Anterior cingulate cortex (tissue), 58 donors: ENCODE results near the gene SSPN.

Experiments used
- DNase-seq, 58 donors: peaks; one replicate each; lab custom pipeline; 2025; lab: John Stamatoyannopoulos, UW

SSPN gene, protein sequence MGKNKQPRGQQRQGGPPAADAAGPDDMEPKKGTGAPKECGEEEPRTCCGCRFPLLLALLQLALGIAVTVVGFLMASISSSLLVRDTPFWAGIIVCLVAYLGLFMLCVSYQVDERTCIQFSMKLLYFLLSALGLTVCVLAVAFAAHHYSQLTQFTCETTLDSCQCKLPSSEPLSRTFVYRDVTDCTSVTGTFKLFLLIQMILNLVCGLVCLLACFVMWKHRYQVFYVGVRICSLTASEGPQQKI

DNA sequence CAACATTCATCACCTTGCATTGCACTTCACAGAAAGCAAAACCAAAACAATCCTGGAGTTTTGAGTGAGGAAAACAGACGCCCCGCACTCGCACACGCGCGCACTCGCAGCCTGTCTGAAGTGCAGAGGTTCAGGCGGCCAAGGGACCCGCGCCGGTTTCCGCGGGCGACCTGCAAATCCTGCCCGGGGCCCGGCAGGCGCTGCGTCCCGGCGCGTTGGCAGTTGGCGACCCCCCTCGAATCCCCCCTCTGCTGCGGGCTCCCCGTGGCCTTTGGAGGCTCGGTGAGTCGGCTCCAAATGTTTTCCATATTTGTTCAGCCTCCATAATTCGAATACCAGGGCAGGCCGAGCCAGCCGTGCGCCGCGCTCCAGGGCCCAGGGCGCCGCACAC lies at the start of gene SSPN:
SSPN (plus strand) TSS at position 324 of the 391 bp plus-strand sequence. CDS start 100 bp downstream, outside the sequence.
- DNase-seq, result peak in 55 of 58 donors; percentile 11 to 84 (median 70)

DNA sequence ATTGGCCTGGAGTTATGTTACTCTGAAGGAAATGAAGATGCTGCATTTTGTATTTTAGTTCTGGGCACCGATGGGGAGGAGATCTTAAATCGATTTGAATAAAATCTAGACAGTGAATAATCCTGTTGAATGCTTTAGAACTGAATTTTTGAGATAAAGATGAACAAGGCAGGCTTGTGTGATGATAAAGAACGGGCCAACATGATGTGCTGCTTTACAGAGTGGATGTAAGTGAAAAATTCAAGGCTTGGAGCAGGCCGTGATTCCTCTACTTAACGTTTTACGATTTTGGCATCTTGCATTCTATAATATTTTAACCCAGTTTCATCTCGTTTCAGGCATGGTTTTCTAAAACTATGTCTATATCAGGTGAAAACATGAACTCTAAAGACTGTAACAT lies 47.1 kb upstream of the SSPN start:
- DNase-seq, result no peak

DNA sequence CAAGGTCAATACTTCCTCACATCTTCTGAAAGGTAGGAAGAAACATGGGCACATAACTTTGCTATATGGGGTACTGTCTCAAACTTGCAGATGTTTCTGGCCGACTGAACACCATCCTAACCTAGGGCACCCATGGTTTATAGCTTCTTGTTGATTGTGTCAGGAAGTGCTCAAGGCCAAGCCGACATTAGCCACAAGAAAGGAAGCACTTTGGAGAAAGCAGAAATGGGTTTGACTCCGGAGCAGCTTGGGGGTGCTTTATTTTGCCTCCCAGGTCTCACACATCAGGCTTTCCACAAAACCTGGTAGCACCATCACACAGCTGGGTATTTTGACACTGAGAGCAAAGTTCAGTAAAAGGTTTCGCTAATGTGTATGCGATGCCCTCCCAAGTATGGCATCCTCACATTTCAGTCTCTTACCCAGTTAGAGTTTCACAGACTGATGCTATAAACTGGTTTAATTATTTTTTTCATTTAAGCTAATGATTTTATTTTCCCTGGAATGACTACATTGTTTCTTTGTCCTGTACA lies 45.3 kb upstream of the SSPN start:
- DNase-seq, result peak in 1 of 58 donors; percentile 5

DNA sequence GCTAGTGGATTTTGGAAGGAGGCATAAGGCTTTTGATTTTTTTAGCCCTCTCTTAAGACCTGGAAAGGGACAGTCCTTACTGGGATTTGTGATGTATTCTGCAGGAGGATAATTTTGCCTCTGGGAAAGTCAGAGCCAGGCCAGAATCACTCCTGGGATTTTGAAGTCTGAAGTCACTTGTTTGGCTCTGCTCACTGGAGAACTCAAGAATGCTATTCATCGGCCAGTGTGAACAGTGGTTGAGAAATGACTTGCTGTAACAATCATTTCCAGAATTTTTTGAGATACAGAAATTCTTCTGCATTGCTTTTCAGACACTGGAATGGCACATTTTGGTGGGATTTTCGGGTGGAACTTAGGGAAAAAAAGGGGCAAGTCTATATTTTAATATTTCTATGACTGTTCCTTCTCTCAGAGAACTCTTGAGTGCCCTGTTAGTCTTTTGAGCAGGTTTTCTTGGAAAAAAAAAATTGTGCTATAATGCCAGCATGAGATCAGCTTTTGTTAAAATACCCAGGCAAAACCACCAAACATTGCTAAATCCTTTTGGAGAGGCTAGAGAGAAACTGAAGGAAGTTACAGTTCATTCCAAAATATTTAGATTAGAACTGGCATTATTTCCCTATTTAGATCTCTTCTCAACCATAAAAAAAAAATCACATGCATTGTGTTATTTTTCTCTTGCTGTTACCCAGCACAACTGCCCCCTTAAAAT lies 44.5 kb upstream of the SSPN start:
- peak in 1 of 58 donors; percentile 22 for DNase-seq

DNA sequence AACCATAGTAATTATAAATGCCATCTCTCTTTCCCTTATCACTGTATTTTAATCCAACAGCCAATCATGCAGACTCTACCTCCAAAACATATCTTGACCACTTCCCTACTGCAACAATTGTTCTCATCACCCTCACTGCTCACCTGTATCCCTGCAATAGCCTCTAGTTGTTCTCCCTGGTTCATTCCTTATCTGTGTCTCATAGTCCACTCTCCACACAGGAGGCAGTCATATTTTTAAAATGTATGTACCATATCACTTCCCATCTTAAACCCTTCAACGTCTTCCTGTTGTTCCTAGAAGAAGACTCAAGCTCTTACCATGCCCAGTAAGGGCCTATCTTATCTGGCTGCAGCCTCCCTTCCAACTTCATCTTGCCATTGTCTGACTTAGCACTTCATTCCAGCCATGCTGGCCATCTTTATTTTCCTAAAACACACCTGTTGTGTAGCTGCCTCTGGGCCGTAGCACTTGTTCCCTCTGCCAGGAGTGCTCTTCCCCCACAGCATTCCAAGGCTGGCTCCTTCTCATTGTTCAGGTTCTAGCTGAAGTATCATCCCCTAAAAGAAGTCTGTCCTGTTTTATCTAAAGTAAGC lies 42.8 kb upstream of the SSPN start:
- DNase-seq, result no peak

DNA sequence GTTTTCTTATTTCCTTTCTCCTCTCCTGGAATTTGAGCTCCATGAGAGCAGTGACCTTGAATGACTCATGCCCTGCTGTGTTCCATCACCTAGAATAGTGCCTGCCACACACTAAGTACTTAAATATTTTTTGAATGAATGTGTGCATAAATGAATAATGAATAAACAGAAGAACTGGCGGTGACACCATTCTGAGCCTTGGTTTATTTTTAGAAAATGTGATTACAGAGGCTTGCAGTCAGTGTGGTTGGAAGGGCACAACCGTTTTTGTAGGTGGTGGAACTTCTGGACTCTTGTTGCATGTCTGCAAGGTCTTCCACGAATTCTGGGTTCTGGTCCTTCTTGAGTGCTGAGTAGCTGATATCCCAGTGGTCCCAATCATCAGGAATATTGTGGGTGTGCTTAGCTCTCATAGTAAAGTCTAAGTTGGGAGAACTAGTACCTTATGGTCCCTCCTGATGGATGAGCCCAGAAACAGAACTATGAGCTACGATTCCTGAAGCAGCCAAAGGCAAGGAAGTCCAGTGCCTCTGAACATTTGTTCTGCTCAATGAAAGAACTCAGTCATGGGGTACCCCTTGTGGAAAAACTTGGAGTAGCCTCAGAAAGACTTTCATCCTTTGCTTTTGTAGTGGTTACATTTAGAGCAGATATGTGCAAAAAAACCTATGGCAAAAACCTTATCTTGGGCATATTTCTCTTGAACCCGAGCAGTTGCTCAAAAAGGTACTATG lies 41.8 kb upstream of the SSPN start:
- no peak for DNase-seq

DNA sequence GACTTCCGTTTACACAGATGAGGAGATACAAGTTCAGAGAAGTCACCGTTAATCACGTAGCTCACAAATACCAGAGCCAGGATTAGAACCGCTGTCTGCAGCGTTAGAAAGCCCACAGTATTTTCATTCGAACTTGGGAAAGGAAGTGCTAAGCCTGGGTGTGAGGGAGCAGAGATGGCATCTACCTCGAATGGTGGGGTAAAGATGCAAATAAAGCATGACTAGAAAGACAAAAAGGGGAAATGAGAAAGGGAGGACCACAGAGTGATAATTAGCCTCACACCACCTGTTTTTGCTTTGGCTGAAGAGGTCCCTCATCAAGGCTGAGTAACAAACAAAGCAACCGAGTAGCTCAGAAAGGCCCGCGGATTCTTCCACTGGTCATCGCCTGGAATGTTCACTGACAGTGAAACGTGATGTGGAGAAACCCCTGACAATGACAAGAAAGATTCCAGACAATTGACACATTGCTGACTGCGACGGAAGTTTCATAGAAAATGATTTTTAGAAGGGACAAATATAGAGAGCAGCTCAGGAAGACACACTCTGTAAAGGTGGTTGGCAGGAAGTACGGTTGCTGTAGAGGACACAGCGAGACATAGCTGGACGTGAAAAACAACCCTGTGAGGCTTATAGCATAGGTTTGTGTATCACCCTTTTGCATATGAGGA lies 39.0 kb upstream of the SSPN start:
- no peak for DNase-seq

DNA sequence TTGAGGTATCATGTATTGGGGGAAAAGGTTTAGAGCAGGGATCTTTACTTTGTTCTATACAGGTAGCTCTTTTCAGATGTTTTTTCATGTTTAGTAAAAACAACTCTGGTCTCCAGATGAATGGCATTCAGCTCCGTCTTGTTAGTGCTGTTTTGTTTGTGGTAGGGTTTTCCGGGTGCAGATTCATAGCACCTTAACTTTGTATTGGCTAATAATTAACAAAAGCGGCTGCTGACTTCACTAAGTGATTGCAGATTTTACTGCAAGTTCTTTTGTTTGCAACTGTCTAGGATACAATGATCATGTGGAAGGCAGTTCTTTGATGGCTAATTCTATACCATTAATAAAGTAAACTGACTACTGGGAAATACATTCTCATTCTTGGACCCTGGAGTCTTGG lies 38.4 kb upstream of the SSPN start:
- DNase-seq, result no peak

DNA sequence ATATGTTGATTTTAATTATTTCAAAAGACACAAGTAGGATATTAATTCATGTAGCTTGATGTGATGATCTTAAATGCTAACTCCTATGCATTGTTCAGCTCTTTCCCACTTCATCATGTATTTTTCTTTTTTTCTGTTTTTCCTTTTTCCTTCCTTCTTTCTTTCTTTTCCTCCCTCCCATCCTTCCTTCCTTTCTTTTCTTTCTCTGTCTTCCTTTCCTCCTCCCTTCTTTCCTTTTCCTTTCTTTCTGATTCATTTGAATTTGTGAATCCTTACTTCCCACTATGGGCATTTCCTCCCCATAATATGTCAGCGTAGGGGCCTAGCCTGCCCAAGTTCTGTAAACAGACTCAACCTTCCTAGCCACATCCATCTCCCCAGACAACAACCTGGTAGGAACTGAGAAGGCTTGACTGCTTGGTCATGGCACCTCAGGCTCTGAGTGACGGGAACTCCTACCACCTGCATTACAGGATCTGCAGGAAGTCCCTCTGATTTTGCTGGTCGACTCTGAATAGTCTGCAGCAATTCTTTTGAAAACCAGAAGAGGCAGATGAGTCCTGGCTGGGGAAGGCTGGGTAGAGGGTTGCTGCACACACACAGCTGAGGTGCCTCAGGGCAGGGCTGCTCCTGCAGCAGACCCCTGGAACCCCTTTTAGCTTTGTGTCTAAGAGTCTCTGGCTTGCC lies 37.2 kb upstream of the SSPN start:
- DNase-seq, result no peak

DNA sequence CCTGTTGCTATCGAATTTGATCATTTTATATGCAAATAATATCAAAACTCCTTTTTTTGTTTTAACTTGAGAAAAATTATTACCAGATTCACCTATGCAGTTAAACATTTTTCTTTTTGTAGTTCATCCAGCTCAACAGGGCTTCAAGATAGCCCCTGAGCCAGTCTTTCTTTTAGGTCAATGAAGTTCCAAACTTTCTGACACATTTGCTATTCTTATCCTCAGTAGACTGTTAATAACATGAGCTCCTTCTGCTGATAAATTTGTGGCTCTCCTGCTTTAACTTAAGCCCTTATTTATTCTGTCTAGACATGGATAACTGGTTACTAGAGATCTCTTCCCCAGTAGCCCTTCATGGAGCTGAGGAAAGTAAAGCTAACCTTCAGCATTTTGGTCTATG lies 33.2 kb upstream of the SSPN start:
- DNase-seq, result no peak

DNA sequence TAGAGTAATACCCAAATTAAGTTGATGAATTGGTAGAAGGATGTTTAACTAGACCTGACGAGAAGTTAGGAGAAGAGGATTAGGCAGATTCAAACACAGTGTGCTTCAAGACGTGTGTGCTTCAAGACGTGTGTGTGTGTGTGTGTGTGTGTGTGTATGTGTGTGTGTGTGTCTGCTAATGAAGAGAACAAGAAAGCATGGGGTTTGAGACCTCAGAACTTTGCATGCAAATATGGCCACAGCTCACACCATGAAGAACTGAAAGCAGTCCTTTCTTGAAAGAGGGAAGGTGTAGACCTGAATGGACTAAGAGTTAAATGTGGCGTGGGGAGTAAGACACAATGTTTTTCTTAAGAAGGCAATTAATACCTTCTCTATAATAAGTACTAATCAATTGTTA lies 32.5 kb upstream of the SSPN start:
- no peak for DNase-seq

DNA sequence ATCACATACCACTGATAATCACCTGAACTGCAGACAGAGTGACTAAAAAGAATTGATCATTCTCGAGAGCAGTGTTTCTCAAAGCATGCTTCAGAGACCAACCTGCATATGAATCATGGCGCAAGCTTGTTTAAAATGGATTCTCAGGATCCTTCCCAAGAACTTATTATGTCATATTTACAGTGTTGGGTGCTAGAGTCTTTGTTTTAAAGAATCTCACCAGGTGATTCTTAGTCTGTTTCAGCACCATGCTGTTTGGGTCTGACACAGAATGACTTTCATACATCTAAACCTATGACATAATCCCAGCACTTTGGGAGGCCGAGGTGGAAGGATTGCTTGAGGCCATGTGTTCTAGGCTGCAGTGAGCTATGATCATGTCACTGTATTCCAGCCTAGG lies 31.3 kb upstream of the SSPN start:
- no peak for DNase-seq

DNA sequence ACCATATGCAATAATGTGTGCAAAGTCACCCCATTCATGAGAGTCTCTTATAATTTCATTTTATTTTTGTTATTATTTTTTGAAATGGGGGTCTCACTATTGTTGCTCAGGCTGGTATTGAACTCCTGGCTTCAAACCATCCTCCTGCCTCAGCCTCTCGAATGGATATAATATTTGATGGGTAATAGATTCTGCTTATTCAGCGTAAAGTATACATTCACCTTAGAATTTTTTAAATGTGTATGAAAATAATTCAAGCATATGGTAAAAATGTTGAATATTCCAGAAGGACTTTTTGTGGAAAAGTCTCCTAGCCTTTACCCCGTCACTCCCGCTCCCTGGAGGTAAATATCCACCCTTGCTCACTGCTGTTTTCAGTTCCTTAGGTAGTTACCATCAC lies 23.4 kb upstream of the SSPN start:
- no peak for DNase-seq

DNA sequence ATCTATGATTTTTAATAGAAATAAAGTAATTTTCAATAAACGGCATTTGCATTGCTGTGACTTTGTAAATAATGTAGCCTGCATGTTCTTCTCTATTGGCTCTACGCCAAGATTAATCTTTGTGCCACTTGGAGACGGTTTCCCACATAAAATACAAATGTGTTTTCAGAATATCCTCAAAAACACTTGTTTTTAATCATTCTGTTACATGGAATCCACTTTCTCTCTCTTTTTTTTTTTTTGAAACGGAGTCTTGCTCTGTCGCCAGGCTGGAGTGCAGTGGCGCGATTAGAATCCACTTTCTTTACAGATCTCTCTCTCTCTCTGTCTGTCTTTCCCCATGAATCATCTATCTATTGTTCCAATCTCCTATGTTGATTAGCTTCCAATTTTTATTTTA lies 22.8 kb upstream of the SSPN start:
- DNase-seq, result no peak

DNA sequence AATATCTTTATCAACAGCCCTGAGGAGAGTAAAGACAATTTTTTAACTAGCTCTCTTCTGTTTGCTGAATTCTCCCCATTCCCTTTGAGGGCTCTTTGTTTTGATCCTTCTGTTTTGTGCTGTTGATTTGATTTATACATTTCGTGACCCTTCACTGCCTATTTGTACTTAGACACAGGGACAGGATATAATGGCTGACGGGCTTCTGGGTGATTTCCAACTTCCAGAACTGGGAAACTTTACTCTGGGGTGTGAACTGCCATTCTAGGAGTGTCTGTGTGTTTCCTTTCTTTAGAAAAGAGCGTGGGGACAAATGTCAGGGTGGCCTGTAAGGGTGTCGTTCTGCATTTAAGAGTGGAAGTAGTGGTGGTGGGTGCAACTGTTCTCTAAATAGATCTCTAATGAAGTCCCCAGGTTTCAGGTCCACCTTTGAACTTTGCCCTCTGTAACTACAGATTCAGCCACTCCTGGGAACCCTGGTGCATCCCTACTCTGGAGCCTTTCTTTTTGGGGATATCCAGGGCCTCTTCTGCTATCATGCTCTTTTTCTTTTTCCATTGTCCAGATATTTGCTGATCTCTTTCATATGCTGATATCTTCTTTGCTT lies 22.3 kb upstream of the SSPN start:
- DNase-seq, result no peak

DNA sequence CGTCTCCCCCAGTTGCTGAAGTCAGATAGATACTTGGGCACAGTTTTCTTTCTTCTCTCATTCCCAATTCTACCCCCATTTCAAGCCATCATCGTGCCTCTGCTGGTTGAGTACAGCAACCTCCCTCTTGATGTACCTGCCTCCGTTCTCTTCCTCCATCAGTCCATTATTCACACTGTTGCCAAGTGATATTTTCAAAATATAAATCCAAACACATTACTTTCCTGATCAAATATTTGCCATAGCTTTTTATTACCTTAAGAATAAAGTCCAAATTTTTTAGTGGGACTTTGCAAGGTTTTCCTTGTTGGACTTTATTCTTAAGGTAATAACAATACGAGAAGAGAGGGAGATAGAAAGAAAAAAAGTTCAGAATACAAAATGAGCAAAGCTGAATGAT lies 18.6 kb upstream of the SSPN start:
- no peak for DNase-seq

DNA sequence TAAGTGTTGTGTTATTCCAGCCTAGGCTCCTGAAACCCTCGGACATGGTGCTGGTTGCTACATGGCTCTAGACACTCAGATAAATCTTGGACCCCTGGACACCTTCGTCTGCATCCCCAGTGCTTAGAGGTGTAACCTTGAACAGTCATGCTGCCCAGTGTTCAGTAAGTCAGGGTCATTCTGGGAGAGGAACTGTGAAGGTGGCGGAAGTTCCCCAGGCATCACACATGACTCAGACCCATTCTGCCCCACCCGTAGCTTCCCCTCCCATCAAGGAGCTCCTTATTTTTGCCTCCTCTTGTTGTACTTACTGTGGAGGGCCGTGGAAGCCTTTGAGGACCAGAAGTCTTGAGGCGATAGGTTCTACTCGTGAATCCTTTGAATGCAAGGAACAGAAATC lies 18.1 kb upstream of the SSPN start:
- no peak for DNase-seq

DNA sequence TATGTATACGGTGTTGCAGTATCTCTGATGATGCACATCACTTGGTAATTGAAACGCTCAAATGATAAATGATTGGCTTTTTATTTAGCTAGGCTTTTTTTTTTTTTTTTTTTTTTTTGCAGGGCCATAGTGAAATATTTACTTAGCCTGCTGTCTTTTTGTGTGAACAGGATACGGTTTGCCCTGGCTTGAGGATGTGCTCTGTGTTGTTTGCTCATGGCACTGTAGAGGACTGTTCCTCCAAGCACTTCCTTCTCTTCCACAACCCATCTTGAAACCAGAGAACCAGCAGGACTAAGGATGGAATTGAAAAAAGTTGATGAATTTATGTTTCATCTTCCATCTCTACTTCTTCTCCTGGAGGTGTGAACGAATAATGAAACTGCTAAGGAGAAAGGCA lies 15.5 kb upstream of the SSPN start:
- no peak for DNase-seq

DNA sequence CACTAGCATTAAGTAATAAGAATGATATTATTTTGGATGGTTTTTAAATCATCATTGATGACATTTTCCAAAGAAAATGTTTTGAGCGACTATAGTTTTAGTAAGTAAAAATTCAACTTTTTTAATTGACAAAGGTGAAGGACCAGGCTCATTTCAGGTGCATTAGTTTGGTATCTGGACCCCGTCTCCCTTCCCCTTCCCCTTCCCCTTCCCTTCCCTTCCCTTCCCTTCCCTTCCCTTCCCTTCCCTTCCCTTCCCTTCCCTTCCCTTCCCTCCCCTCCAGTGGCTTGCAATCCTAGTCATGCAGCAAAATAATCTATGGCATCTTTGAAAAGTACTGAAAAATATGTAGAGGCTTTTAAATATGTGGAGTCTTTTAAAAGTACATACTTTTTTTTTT lies 13.0 kb upstream of the SSPN start:
- no peak for DNase-seq
